ENCODE data around the gene METTL14.
"Not testable (repeated sequence)": the region's sequence is repeated elsewhere in the genome, so short reads cannot be mapped to it uniquely, and the experiment has no call there.

DNA sequence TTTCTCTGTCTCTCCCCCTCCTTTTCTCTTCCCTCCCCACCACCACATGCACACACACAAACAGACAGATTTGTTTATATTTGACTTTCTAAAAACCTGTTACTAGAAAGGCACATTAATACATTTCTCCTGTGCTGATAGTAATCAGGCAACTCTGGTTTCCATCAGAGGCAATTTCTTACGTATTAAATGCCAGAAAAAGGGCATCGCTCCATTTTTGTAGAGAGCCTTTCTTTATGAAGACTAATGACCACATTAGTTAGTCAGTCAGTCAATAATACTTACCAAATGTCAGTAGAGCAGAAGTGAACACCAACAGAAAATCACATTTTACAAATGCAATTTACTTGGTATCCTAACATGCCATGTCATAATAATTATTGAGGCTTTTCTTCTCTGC, 14.2 kb upstream of the METTL14 start:
- TF ChIP-seq, protein P1, sequence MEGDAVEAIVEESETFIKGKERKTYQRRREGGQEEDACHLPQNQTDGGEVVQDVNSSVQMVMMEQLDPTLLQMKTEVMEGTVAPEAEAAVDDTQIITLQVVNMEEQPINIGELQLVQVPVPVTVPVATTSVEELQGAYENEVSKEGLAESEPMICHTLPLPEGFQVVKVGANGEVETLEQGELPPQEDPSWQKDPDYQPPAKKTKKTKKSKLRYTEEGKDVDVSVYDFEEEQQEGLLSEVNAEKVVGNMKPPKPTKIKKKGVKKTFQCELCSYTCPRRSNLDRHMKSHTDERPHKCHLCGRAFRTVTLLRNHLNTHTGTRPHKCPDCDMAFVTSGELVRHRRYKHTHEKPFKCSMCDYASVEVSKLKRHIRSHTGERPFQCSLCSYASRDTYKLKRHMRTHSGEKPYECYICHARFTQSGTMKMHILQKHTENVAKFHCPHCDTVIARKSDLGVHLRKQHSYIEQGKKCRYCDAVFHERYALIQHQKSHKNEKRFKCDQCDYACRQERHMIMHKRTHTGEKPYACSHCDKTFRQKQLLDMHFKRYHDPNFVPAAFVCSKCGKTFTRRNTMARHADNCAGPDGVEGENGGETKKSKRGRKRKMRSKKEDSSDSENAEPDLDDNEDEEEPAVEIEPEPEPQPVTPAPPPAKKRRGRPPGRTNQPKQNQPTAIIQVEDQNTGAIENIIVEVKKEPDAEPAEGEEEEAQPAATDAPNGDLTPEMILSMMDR (IDR thresholded peaks at IDR 0.05; ENCODE audit: low read length) = not testable (repeated sequence)
- not testable (repeated sequence) for TF ChIP-seq EZH2 (optimal IDR thresholded peaks at IDR 0.05; ENCODE audit: low read depth, low read length); EZH2phosphoT487 (IDR thresholded peaks at IDR 0.05; ENCODE audit: low read length)

Measured in MM.1S (cell line).